Testis (tissue), 2 donors: ENCODE measurements around the gene WBP1.

Source experiments
- CTCF ChIP-seq, 3 experiments: fragments of 450-650 bp in 2 of 3; fragments of 200-600 bp in 1 of 3; sonication (generic) in 1 of 3; IDR thresholded peaks; one replicate each; pipeline ENCODE4 v1.5.1; 2016 to 2019; ENCODE audit warnings: antibody characterized with exemption in 3 of 3, mild to moderate bottlenecking in 2 of 3, moderate library complexity in 1 of 3
- POLR2A ChIP-seq: fragments of 450-650 bp; IDR thresholded peaks from one replicate; pipeline ENCODE4 v1.6.1; 2017; ENCODE audit warnings: antibody characterized with exemption, mild to moderate bottlenecking, moderate library complexity

DNA sequence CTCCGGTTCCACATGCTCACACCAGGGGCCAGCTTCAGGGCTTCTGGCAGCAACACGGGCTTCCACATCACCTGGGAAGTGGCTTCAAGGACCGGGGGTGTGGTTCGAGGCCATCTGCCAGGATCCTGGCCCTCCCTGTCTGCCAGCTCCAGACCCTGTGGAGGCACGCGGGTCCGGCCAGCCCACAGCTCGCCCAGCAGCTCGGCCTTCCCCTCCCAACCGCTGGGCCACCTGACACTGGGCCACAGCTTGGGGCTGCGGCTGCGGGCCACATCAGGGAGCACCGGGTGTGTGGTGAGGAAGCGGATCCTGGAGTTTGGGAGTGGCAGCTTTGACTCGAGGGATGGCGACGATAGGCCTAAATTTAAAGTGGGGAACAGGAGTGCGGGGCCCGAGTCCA, 43.8 kb upstream of the WBP1 start:
- TF ChIP-seq CTCF (IDR thresholded peaks at IDR 0.05) (no peak), POLR2A (no peak)
